ENCODE data around the gene C10orf88. TPM values are rescaled to one million over a fixed set of nuclear protein-coding genes. Genes with fewer than 3 reads are reported as not detected.

Gene C10orf88
- total and polyA plus RNA-seq, 8 donors, result 1.7 to 17.1 (median 3.6) TPM

DNA sequence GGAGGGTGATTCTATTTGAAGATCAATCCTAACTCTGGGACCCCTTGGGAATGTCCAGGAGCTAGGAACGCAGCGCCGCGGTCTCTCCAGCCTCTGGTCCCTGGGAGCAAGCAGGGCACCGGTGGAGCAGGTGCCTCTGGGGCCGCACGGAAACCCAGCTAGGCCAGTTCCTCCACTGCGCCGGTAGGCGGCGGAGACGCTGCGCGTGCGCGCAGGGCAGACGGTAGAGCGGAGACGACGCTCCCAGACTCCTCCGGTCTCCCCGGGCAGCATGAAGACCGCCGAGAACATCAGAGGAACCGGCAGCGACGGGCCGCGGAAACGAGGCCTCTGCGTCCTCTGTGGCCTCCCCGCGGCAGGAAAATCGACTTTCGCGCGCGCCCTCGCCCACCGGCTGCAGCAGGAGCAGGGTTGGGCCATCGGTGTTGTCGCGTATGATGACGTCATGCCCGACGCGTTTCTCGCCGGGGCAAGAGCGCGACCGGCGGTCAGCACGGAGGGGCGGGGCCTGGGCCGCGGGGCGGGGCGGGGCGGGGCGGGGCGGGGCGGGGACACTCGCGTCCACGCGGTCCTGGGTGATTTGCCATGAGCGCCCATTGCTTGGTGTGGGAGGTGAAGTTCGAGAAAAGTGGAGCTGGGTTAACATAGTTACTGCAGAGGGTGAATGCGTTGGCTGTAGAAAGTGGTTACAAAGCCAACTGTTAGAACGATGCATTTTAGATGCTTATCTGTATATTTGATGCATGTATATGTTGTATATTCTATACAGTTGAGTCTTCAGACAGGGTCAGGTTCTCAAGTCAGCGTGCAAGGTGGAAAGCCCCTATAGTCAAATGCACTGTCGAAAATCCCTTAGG lies 26.4 kb upstream of the C10orf88 start, which contains the start of gene PSTK:
PSTK (plus strand) TSS at position 193 of the 857 bp plus-strand sequence; CDS start at position 272, 79 bp downstream.
- TF ChIP-seq CTCF (IDR thresholded peaks at IDR 0.05) (peak in 6 of 7 experiments; percentile 18 to 99 (median 96)), POLR2AphosphoS5 (IDR thresholded peaks at IDR 0.05) (peak; percentile 43 to 88 (median 75)), POLR2A (IDR thresholded peaks at IDR 0.05) (peak in 1 of 4 donors; percentile 51), EP300 (IDR thresholded peaks at IDR 0.05) (no peak)
- H3K4me3 ChIP-seq, result peak within 1 kb of the TSS; percentile 66 to 88 (median 74)
- peak; percentile 90 to 98 for DNase-seq
- H3K4me1 ChIP-seq, result peaks cover 6 to 21% (median 15%) of the 10 kb centered on the region in 4 donors
- H3K36me3 ChIP-seq, result peaks cover 0 to 4% (median 1%) of the 10 kb centered on the region in 4 donors
- no peaks in the 10 kb centered on the region for H3K27me3 ChIP-seq
- WGBS, 5 donors, result 0 to 2% (median 1%) methylated on average over 25 to 73 of the region's 73 CpGs
- peak within 1 kb of the TSS; percentile 94 to 100 (median 96) for H3K27ac ChIP-seq
- intact Hi-C loops (cut with DNase I; ENCODE audit: low total_unique reads), result no loop called here
- H3K9me3 ChIP-seq, result no peaks in the 10 kb centered on the region

- no peak overlapping the region for H3K27ac ChIP-seq
- intact Hi-C loops (cut with DNase I; ENCODE audit: low total_unique reads), result no loop called here
Observed at GRCh38 chr10:122974543-122975064, 20.6 kb upstream of the C10orf88 start.

DNA sequence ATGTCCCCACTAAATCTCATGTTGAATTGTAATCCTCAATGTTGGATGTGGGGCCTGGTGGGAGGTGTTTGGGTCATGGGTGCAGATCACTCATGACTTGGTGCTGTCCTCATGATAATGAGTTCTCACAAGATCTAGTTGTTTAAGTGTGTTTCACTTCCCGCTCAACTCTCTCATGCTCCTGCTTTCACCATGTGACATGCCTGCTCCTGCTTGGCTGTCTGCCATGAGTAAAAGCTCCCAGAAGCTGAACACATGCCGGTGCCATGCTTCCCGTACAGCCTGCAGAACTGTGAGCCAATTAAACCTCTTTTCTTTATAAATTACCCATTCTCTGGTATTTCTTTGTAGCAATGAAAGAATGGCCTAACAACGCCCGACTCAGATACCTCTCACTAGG lies 20.0 kb upstream of the C10orf88 start:
- WGBS, 5 donors, result 49 to 64% (median 55%) methylated on average over 5 of the region's 5 CpGs
- intact Hi-C loops (cut with DNase I; ENCODE audit: low total_unique reads), result no loop called here
- peaks cover 0 to under 1% (median 0%) of the 10 kb centered on the region in 4 donors for H3K4me1 ChIP-seq
- TF ChIP-seq POLR2AphosphoS5 (IDR thresholded peaks at IDR 0.05), result no peak
- no peak for TF ChIP-seq POLR2A (IDR thresholded peaks at IDR 0.05)
- TF ChIP-seq EP300 (IDR thresholded peaks at IDR 0.05), result no peak
- TF ChIP-seq CTCF (IDR thresholded peaks at IDR 0.05), result no peak
- H3K9me3 ChIP-seq, result no peaks in the 10 kb centered on the region
- H3K36me3 ChIP-seq, result no peaks in the 10 kb centered on the region
- no peak overlapping the region for H3K27ac ChIP-seq
- no peaks in the 10 kb centered on the region for H3K27me3 ChIP-seq
- no peak overlapping the region for H3K4me3 ChIP-seq
- DNase-seq, result peak in 1 of 2 donors; percentile 26

More at GRCh38 chr10:122974543-122975064, 20.6 kb upstream of the C10orf88 start:
- Histone ChIP-seq H3K4me3 (no peak overlapping the region), H3K4me1 (peaks cover 2 to 6% (median 4%) of the 10 kb centered on the region in 4 donors), H3K27me3 (no peaks in the 10 kb centered on the region), H3K36me3 (no peaks in the 10 kb centered on the region), H3K9me3 (no peaks in the 10 kb centered on the region)
- no peak for TF ChIP-seq EP300 (IDR thresholded peaks at IDR 0.05)
- TF ChIP-seq CTCF (IDR thresholded peaks at IDR 0.05), result no peak
- no peak for TF ChIP-seq POLR2AphosphoS5 (IDR thresholded peaks at IDR 0.05)
- TF ChIP-seq POLR2A (IDR thresholded peaks at IDR 0.05), result no peak
- no peak for DNase-seq
- whole genome bisulfite sequencing, 5 donors, result 68 to 90% (median 88%) methylated on average over 3 of the region's 3 CpGs

- TF ChIP-seq CTCF (IDR thresholded peaks at IDR 0.05) (no peak), POLR2A (IDR thresholded peaks at IDR 0.05) (no peak), EP300 (IDR thresholded peaks at IDR 0.05) (no peak), POLR2AphosphoS5 (IDR thresholded peaks at IDR 0.05) (no peak)
- 59 to 86% (median 72%) methylated on average over 3 of the region's 3 CpGs for WGBS, 5 donors
- no peak overlapping the region for H3K4me3 ChIP-seq
- H3K27me3 ChIP-seq, result no peaks in the 10 kb centered on the region
- no peaks in the 10 kb centered on the region for H3K36me3 ChIP-seq
- no peak overlapping the region for H3K27ac ChIP-seq
- peaks cover 0 to 51% (median 16%) of the 10 kb centered on the region in 4 donors for H3K9me3 ChIP-seq
- intact Hi-C loops (cut with DNase I; ENCODE audit: low total_unique reads), result no loop called here
- no peaks in the 10 kb centered on the region for H3K4me1 ChIP-seq
- no peak for DNase-seq
Observed at GRCh38 chr10:122968698-122969097, 14.7 kb upstream of the C10orf88 start.
